Lung (tissue), 12 donors: ENCODE data around the gene RALGPS1. TPM values are rescaled to one million over a fixed set of nuclear protein-coding genes. Genes with fewer than 3 reads are reported as not detected.

Experiments used
- ATAC-seq: fragments of 200-7000 bp; cut with Tn5 transposase; one replicate; pipeline ENCODE4 v1.9.1; 2020; ENCODE audit warnings: moderate number of reproducible peaks; ENCODE audit not compliant: insufficient read depth, low FRiP score
- DNase-seq, 3 donors: peaks; one replicate each; pipeline ENCODE4 v3.0.0-alpha.2; 2013 to 2017
- H3K27ac ChIP-seq, 2 donors: one replicate each; pipeline ENCODE4 v1.5.1; 2013; ENCODE audit warnings: mild to moderate bottlenecking in 2 of 2, moderate library complexity in 2 of 2, control low read depth in 1 of 2, inconsistent platforms in 1 of 2, low read depth in 1 of 2, low read length in 1 of 2
- H3K27me3 ChIP-seq, 3 donors: one replicate each; pipeline ENCODE4 v1.5.1; 2013; ENCODE audit warnings: low read length in 2 of 3; ENCODE audit not compliant: control insufficient read depth in 3 of 3, insufficient read depth in 3 of 3
- H3K36me3 ChIP-seq, 4 donors: one replicate each; pipeline ENCODE4 v1.5.1; 2013; ENCODE audit warnings: low read length in 4 of 4, mild to moderate bottlenecking in 1 of 4, moderate library complexity in 1 of 4; ENCODE audit not compliant: control insufficient read depth in 4 of 4, insufficient read depth in 4 of 4
- H3K4me1 ChIP-seq, 5 donors: one replicate each; pipeline ENCODE4 v1.5.1; 2013; ENCODE audit warnings: low read length in 5 of 5, mild to moderate bottlenecking in 2 of 5, moderate library complexity in 1 of 5; ENCODE audit not compliant: control insufficient read depth in 5 of 5, insufficient read depth in 5 of 5
- H3K4me3 ChIP-seq: one replicate; pipeline ENCODE4 v1.5.1; 2013; ENCODE audit warnings: mild to moderate bottlenecking, control low read depth, moderate library complexity
- H3K9ac ChIP-seq, 2 donors: one replicate each; pipeline ENCODE4 v1.5.1; 2013; ENCODE audit warnings: low read length in 2 of 2, control low read depth in 1 of 2; ENCODE audit not compliant: insufficient read depth in 1 of 2
- H3K9me3 ChIP-seq, 4 donors: one replicate each; pipeline ENCODE4 v1.5.1; 2013; ENCODE audit warnings: low read length in 3 of 4, mild to moderate bottlenecking in 1 of 4, moderate library complexity in 1 of 4; ENCODE audit not compliant: control insufficient read depth in 4 of 4, insufficient read depth in 3 of 4
- CTCF ChIP-seq: IDR thresholded peaks from 2 replicates; pipeline ENCODE4 v1.5.1; 2012; ENCODE audit warnings: mild to moderate bottlenecking; ENCODE audit errors: control extremely low read depth, extremely low read depth
- WGBS, 2 donors: extraction: QIAGEN DNeasy Blood & Tissue Kit; methylation state at CpG; one replicate each; pipeline ENCODE4 v1.1.7; 2013; 5-methylcytosine and 5-hydroxymethylcytosine counted together
- polyA plus RNA-seq, 2 donors: library from polyadenylated mRNA; stranded (reverse); fragments of 200-250 nt; gene quantifications; one replicate each; pipeline ENCODE4 v1.2.1, GENCODE V29; 2013
- total RNA-seq, 2 donors: library from RNA; depleted of rRNA in 1 of 2; stranded (reverse); fragments of >200 nt in 1 of 2; gene quantifications; one replicate each; pipeline ENCODE4 v1.2.1, GENCODE V29; 2014 to 2021
- donor health status: control.
- donor health status: control.
- donor health status: Bipolar disorder and iron deficiency.
- donor health status: healthy.
- donor health status: DM: yes; HTN: yes; CAD: no.

Gene RALGPS1
- total and polyA plus RNA-seq, 4 donors, result 3.5 to 30.3 (median 11.9) TPM

GRCh38 chr9:127012250-127012649 is 97.7 kb downstream of the RALGPS1 start:
- Histone ChIP-seq H3K9ac (no peak overlapping the region), H3K9me3 (no peaks in the 10 kb centered on the region), H3K27ac (no peak overlapping the region), H3K27me3 (no peaks in the 10 kb centered on the region), H3K36me3 (no peaks in the 10 kb centered on the region), H3K4me3 (no peak overlapping the region), H3K4me1 (peaks cover 0 to 8% (median 2%) of the 10 kb centered on the region in 5 donors)
- DNase-seq (no peak), ATAC-seq (no peak)
- no peak for TF ChIP-seq CTCF
- 94 to 96% methylated on average over 6 of the region's 6 CpGs for WGBS, 2 donors

- H3K4me1 ChIP-seq, result peaks cover 0 to 8% (median 0%) of the 10 kb centered on the region in 5 donors
- WGBS, 2 donors, result 87 to 88% methylated on average over 5 of the region's 5 CpGs
- TF ChIP-seq CTCF, result no peak
- H3K4me3 ChIP-seq, result no peak overlapping the region
- H3K36me3 ChIP-seq, result no peaks in the 10 kb centered on the region
- ATAC-seq (no peak), DNase-seq (no peak)
- H3K27ac ChIP-seq, result no peak overlapping the region
- no peak overlapping the region for H3K9ac ChIP-seq
- no peaks in the 10 kb centered on the region for H3K27me3 ChIP-seq
- H3K9me3 ChIP-seq, result no peaks in the 10 kb centered on the region
These were observed 99.0 kb downstream of the RALGPS1 start for GRCh38 chr9:127013597-127013996.

GRCh38 chr9:127014216-127014909 is 99.8 kb downstream of the RALGPS1 start:
- no peaks in the 10 kb centered on the region for H3K36me3 ChIP-seq
- no peak overlapping the region for H3K27ac ChIP-seq
- no peak overlapping the region for H3K4me3 ChIP-seq
- peak; percentile 42 to 68 (median 64) for DNase-seq
- no peak overlapping the region for H3K9ac ChIP-seq
- peaks cover 0 to 8% (median 0%) of the 10 kb centered on the region in 5 donors for H3K4me1 ChIP-seq
- ATAC-seq, result no peak
- no peaks in the 10 kb centered on the region for H3K9me3 ChIP-seq
- no peaks in the 10 kb centered on the region for H3K27me3 ChIP-seq
- no peak for TF ChIP-seq CTCF
- WGBS, 2 donors, result 87 to 89% methylated on average over 4 of the region's 4 CpGs
